ENCODE measurements around the gene RUVBL1. TPM values are rescaled to one million over a fixed set of nuclear protein-coding genes. Genes with fewer than 3 reads are reported as not detected.

RUVBL1 gene
- polyA plus RNA-seq, 1 donor (not counting 4 experiments of a cell fraction or from before 2014, with no cell fraction given), result 94.8 TPM

DNA sequence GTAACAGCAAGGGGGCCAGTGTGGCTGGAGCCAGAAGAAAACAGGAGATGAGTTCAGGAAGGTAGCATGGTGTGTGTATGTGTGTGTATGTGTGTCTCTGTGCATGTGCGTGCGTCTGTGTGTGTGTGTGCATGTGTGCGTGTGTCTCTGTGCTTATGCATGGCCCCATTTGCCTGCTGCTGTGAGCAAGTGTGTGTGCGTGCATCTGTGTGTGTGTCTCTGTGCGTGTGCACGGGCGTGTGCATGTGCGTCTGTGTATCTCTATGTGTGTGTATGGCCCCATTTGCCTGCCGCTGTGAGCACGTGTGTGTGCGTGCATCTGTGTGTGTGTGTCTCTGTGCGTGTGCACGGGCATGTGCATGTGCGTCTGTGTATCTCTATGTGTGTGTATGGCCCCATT is 22.6 kb upstream of the RUVBL1 start:
- Histone ChIP-seq H3K4me2 (ENCODE audit: control insufficient read depth, extremely low read depth, insufficient read depth, low read depth, low read length) (no peak overlapping the region), H4K20me1 (ENCODE audit: control insufficient read depth, extremely low read depth, insufficient read depth, low read length) (no peaks in the 10 kb centered on the region), H3K4me3 (ENCODE audit: control insufficient read depth in 2 of 3, extremely low read depth in 1 of 3, insufficient read depth in 2 of 3, low read depth in 1 of 3, low read length in 3 of 3) (no peak overlapping the region), H3K4me1 (ENCODE audit: control insufficient read depth, extremely low read depth, insufficient read depth, low read length) (no peaks in the 10 kb centered on the region), H3K36me3 (ENCODE audit: control insufficient read depth in 2 of 2, extremely low read depth in 1 of 2, insufficient read depth in 2 of 2, low read length in 2 of 2) (no peaks in the 10 kb centered on the region), H3K9me3 (ENCODE audit: control insufficient read depth, low read depth, low read length) (no peaks in the 10 kb centered on the region), H3K27me3 (ENCODE audit: control insufficient read depth, extremely low read depth, insufficient read depth, low read length) (no peaks in the 10 kb centered on the region), H2AFZ (ENCODE audit: control insufficient read depth, low read length) (no peak overlapping the region), H3K9me1 (ENCODE audit: control insufficient read depth, extremely low read depth, insufficient read depth, low read length) (no peaks in the 10 kb centered on the region), H3K9ac (ENCODE audit: control insufficient read depth, extremely low read depth, insufficient read depth, low read length) (no peak overlapping the region), H3K27ac (ENCODE audit: control insufficient read depth, insufficient read depth, low read length) (no peak overlapping the region), H3K79me2 (ENCODE audit: control insufficient read depth, insufficient read depth, low read length) (no peaks in the 10 kb centered on the region)
- dilution Hi-C loops (cut with MboI; ENCODE audit: extremely low pct_ligation_motif_present, low sequenced_read_pairs), result no loop called here
- TF ChIP-seq, protein P1, sequence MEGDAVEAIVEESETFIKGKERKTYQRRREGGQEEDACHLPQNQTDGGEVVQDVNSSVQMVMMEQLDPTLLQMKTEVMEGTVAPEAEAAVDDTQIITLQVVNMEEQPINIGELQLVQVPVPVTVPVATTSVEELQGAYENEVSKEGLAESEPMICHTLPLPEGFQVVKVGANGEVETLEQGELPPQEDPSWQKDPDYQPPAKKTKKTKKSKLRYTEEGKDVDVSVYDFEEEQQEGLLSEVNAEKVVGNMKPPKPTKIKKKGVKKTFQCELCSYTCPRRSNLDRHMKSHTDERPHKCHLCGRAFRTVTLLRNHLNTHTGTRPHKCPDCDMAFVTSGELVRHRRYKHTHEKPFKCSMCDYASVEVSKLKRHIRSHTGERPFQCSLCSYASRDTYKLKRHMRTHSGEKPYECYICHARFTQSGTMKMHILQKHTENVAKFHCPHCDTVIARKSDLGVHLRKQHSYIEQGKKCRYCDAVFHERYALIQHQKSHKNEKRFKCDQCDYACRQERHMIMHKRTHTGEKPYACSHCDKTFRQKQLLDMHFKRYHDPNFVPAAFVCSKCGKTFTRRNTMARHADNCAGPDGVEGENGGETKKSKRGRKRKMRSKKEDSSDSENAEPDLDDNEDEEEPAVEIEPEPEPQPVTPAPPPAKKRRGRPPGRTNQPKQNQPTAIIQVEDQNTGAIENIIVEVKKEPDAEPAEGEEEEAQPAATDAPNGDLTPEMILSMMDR (optimal IDR thresholded peaks at IDR 0.05 in 1 of 3, IDR thresholded peaks at IDR 0.05 in 1 of 3, conservative IDR thresholded peaks at IDR 0.05 in 1 of 3; ENCODE audit: extremely low read depth in 1 of 3, insufficient read depth in 2 of 3, low read length in 3 of 3), result no peak
- no peak for TF ChIP-seq EZH2 (IDR thresholded peaks at IDR 0.05; ENCODE audit: low read length)
- FAIRE-seq (no peak), DNase-seq (ENCODE audit: low read depth, low spot score) (no peak)

DNA sequence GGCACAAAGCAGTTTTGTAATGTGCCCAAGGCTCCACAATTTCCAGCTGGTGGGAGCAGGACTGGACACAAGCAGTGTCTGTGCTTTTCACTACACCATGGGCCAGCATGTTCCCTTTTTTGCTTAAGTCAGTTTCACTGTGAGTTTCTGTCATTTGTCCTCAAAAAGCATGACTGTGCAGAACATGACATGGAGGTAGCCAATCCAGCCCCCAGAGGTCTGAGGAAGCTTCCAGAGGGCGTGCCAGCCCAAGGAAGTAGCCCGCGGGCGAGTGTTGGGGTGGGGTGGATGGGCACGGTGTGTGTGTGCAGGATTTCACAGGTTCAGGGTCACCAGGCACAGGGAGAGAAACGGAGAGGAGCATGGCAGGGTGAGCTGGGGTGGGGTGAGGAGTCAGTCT is 21.7 kb upstream of the RUVBL1 start:
- Histone ChIP-seq H3K9me1 (ENCODE audit: control insufficient read depth, extremely low read depth, insufficient read depth, low read length) (no peaks in the 10 kb centered on the region), H4K20me1 (ENCODE audit: control insufficient read depth, extremely low read depth, insufficient read depth, low read length) (no peaks in the 10 kb centered on the region), H2AFZ (ENCODE audit: control insufficient read depth, low read length) (no peak overlapping the region), H3K4me3 (ENCODE audit: control insufficient read depth in 2 of 3, extremely low read depth in 1 of 3, insufficient read depth in 2 of 3, low read depth in 1 of 3, low read length in 3 of 3) (no peak overlapping the region), H3K79me2 (ENCODE audit: control insufficient read depth, insufficient read depth, low read length) (no peaks in the 10 kb centered on the region), H3K27me3 (ENCODE audit: control insufficient read depth, extremely low read depth, insufficient read depth, low read length) (no peaks in the 10 kb centered on the region), H3K27ac (ENCODE audit: control insufficient read depth, insufficient read depth, low read length) (no peak overlapping the region), H3K4me2 (ENCODE audit: control insufficient read depth, extremely low read depth, insufficient read depth, low read depth, low read length) (no peak overlapping the region), H3K36me3 (ENCODE audit: control insufficient read depth in 2 of 2, extremely low read depth in 1 of 2, insufficient read depth in 2 of 2, low read length in 2 of 2) (no peaks in the 10 kb centered on the region), H3K4me1 (ENCODE audit: control insufficient read depth, extremely low read depth, insufficient read depth, low read length) (no peaks in the 10 kb centered on the region), H3K9me3 (ENCODE audit: control insufficient read depth, low read depth, low read length) (no peaks in the 10 kb centered on the region), H3K9ac (ENCODE audit: control insufficient read depth, extremely low read depth, insufficient read depth, low read length) (no peak overlapping the region)
- dilution Hi-C loops (cut with MboI; ENCODE audit: extremely low pct_ligation_motif_present, low sequenced_read_pairs), result no loop called here
- no peak for DNase-seq (ENCODE audit: low read depth, low spot score)
- no peak for FAIRE-seq
- TF ChIP-seq EZH2 (IDR thresholded peaks at IDR 0.05; ENCODE audit: low read length), result no peak
- TF ChIP-seq, protein P1 (optimal IDR thresholded peaks at IDR 0.05 in 1 of 3, IDR thresholded peaks at IDR 0.05 in 1 of 3, conservative IDR thresholded peaks at IDR 0.05 in 1 of 3; ENCODE audit: extremely low read depth in 1 of 3, insufficient read depth in 2 of 3, low read length in 3 of 3), result no peak
